Retinal pigment epithelial cell (primary cell): ENCODE data around the gene FLT3.

Source experiments
- DNase-seq: peaks from one replicate; pipeline ENCODE4 v3.0.0-alpha.2; 2010; ENCODE audit warnings: low read depth
- H3K4me3 ChIP-seq: 2 replicates; pipeline ENCODE4 v1.5.1; 2011; ENCODE audit warnings: mild to moderate bottlenecking, low read length, control low read depth, moderate library complexity
- TF ChIP-seq, protein P1 (sequence below): conservative IDR thresholded peaks from 2 replicates; pipeline ENCODE4 v1.5.1; 2011; ENCODE audit warnings: low read depth, low read length, control low read depth, inconsistent platforms

FLT3 gene

DNA sequence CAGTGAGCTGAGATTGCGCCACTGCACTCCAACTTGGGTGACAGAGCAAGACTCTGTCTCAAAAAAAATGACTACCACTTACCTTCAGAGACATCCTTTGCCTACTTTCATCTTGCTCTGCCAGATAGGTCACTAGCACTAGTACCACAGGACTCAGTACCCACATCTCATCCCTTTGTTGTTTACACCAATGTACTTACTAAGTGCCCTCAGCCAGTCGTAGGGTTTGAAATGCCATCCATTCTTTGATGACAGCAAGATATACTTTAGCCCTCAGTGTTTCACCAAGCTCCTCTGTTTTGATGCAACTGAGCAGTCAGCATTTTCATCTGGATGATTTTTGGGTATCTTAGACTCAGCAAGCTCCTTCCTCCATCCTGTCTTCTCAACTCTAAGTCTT lies 118.0 kb downstream of the FLT3 start:
- DNase-seq, result no peak
- no peak overlapping the region for H3K4me3 ChIP-seq
- TF ChIP-seq, protein P1, sequence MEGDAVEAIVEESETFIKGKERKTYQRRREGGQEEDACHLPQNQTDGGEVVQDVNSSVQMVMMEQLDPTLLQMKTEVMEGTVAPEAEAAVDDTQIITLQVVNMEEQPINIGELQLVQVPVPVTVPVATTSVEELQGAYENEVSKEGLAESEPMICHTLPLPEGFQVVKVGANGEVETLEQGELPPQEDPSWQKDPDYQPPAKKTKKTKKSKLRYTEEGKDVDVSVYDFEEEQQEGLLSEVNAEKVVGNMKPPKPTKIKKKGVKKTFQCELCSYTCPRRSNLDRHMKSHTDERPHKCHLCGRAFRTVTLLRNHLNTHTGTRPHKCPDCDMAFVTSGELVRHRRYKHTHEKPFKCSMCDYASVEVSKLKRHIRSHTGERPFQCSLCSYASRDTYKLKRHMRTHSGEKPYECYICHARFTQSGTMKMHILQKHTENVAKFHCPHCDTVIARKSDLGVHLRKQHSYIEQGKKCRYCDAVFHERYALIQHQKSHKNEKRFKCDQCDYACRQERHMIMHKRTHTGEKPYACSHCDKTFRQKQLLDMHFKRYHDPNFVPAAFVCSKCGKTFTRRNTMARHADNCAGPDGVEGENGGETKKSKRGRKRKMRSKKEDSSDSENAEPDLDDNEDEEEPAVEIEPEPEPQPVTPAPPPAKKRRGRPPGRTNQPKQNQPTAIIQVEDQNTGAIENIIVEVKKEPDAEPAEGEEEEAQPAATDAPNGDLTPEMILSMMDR, result no peak

DNA sequence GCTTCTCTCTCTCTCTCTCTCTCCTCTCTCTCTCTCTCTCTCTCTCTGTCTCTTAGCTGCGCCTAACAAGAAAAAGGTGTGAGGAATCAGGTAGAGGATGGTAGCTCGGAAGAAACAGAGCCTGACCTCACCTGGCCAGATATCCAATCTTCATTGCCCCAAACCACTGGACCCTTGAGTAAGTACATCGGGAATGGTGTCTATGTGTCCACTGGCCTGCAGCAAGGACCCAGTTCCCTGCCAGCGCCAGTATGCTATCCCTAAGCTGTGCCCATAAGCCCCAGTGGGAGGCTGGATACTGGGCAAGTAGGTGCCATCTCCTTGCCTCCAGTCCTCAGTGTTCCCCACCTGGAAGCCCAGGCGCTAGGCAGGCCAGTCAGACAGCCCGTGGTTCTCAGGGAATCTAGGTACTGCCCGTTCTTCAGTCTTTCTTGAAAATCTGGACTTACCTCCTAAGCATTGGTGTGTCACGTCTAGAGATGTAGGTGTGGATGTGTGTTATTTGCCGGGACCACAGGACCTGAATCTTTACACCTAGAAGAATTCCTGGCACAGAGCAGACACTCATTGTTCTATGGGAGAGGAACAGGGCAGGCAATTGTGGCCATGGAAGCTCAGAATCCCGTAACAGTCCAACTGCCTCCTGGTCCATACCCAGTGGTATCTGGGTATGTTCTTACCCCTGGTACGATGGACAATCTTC lies 119.2 kb downstream of the FLT3 start:
- TF ChIP-seq, protein P1, result no peak
- H3K4me3 ChIP-seq, result no peak overlapping the region

DNA sequence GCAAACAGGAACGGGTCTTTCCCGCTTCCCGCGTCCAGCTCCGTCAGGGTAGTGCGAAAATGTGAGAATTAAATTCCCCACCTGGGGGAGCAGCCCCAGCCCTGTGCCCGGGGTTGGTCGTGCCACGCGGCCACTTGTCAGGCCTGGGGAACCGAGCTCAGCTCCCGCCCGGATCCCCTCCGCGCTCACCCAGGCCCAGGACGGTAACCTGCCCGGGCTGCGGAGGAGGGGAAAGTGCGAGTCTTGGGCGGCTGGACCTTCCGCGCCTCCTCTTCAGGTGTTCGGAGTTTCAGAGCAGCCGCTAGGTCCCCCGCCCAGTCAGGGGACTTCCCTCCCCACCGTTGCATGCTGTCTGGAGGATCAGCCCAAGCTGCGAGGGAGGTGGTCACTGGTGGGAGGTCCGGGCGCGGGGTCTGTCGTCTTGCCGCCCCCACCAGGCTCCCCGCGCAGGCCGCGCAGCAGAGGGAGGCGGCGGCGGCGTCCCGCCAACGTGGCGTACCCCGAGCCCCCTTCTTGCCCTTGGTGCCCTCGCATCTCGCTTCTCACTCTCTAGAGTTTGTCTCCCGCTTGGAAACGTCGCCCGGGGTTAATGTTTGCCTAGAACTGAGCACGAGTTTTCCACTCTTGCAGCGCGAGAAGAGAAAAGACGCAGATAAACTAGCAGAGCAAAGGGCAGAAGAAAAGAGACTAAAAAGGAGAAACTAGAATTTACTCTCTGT lies 119.9 kb downstream of the FLT3 start:
- H3K4me3 ChIP-seq, result no peak overlapping the region
- TF ChIP-seq, protein P1, result no peak
- no peak for DNase-seq

More for the DNA sequence above, 119.2 kb downstream of the FLT3 start:
- no peak for DNase-seq

DNA sequence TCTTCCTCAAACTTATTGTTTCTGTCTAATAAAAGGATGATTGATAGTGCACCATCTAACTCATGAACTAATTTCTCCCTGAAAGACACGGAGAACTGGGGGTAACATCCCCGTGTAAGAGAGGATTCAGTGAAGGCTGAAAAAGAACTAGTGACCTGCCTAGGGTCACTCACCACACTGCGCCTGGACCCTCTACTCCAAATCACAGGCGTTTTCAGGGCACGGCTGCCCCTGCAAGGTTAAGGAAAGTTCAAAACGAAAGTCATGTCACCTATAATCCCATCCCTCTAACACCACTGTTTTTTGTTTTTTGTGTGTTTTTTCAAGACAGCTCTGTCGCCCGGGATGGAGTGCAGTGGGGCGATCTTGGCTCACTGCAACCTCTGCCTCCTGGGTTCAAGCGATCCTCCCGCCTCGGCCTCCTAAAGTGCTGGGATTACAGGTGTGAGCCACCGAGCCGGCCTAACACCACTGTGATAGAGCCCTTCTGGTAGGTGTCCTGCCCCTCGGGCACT lies 120.6 kb downstream of the FLT3 start:
- no peak for DNase-seq
- TF ChIP-seq, protein P1, result no peak
- no peak overlapping the region for H3K4me3 ChIP-seq

DNA sequence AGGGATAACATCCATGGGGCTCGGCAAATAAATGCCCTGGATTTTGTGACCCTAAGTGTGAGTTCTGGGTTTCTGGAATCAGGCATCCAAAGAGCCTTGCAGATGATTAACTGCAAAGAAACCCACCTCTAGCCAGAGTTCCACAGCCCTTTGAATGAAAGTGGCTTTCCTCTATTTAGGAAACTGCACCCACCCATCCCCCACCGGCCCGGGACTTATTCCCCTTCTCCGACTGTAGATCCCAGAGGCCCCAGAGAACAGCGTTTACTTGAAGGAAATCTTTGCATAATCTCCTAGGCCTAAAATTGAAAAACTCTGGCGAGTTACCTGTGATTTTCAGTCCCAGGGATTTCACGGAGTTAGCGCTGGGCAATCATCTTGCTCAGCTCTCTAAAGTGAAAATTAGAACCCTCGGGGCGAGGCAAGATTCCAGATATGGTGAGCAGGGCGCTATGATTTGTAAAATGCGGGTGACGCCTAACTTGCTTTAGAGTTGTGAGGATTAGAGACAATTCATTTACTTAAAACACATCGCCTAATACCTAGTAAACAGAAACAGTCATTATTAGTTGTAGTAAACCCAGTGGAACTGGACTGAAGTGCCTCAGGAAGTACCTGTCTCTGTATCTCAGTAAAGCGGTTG lies 121.3 kb downstream of the FLT3 start:
- no peak overlapping the region for H3K4me3 ChIP-seq
- DNase-seq, result no peak
- TF ChIP-seq, protein P1, result no peak

DNA sequence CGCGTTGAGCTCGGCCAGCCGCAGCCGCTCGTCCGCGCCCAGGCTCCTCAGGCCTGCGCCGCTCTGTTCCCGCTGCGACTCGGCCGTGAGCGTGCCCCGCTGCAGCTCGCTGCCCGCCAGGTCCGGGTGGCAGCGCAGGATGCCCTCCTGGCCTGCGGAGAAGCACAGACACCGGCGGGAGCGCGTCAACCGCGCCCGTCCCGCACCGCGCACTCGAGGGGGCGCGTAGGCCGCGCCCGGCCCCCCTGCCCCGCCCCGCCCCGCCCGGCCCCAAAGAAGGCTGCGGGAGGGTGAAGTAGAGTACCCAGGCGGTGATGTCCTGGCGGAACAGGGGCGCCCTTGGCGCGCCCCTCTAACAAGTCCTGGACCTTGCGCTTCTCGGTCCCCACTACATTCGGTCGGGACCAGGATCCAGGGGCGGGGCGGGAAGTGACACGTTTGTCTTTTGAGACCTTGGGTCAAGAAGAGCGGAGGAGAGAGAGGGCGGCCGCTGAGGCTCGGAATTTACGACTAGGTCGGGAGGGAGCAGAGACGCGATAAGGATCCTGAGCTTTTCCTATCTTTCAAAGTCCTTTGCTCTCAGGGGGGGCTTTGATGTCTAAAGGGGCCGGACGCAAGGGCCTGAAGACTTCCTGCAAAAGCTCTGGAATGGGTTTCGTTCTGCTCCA lies 121.9 kb downstream of the FLT3 start:
- TF ChIP-seq, protein P1, result no peak
- H3K4me3 ChIP-seq, result no peak overlapping the region
- DNase-seq, result no peak
